Mucosa of rectum (tissue), 2 donors: ENCODE data around the gene DHX8.
"Not testable (repeated sequence)": the region's sequence is repeated elsewhere in the genome, so short reads cannot be mapped to it uniquely, and the experiment has no call there.

Source experiments
- H3K27ac ChIP-seq, 2 donors: one replicate each; pipeline ENCODE4 v1.7.0; 2013; ENCODE audit warnings: inconsistent platforms in 2 of 2, low read depth in 2 of 2, low read length in 2 of 2
- H3K27me3 ChIP-seq, 2 donors: one replicate each; pipeline ENCODE4 v1.7.0; 2013; ENCODE audit warnings: low read length in 2 of 2; ENCODE audit not compliant: control insufficient read depth in 2 of 2, insufficient read depth in 2 of 2
- H3K36me3 ChIP-seq, 2 donors: one replicate each; pipeline ENCODE4 v1.7.0; 2013; ENCODE audit warnings: low read length in 2 of 2; ENCODE audit not compliant: control insufficient read depth in 2 of 2, insufficient read depth in 2 of 2
- H3K4me1 ChIP-seq, 2 donors: one replicate each; pipeline ENCODE4 v1.7.0; 2013; ENCODE audit warnings: low read length in 2 of 2, mild to moderate bottlenecking in 1 of 2; ENCODE audit not compliant: control insufficient read depth in 2 of 2, insufficient read depth in 2 of 2
- H3K4me3 ChIP-seq, 2 donors: one replicate each; pipeline ENCODE4 v1.7.0; 2013; ENCODE audit warnings: low read length in 2 of 2
- H3K9ac ChIP-seq, 2 donors: one replicate each; pipeline ENCODE4 v1.7.0; 2013; ENCODE audit warnings: low read length in 2 of 2, low read depth in 1 of 2, mild to moderate bottlenecking in 1 of 2
- H3K9me3 ChIP-seq, 2 donors: one replicate each; pipeline ENCODE4 v1.7.0; 2013; ENCODE audit warnings: low read length in 2 of 2; ENCODE audit not compliant: control insufficient read depth in 2 of 2
- donor health status: healthy.
- donor health status: Normal muscosa, but diverticular disease.

Gene DHX8

DNA sequence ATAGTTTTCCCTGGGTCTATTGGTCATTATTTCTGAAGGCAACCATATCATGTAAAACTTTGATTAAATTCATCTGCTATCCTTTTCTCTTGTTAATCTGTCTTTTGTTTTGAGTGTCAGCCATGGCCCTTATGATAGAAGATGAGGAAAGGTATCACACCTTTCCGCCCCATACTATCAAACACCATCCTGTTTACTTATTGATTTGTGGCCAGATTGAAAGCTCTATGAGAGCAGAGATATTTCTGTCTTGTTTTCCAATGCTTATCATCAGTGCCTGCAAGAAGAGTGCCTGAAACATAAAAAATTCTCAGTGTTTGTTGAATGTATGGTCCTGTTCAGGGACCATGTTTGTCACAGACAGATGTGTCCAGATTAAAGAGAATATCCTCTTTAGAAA lies 22.6 kb upstream of the DHX8 start:
- Histone ChIP-seq H3K27ac (no peak overlapping the region), H3K9me3 (no peaks in the 10 kb centered on the region), H3K27me3 (no peaks in the 10 kb centered on the region), H3K4me1 (peaks cover 14 to 18% of the 10 kb centered on the region in 2 donors), H3K36me3 (no peaks in the 10 kb centered on the region), H3K4me3 (no peak overlapping the region), H3K9ac (no peak overlapping the region)

DNA sequence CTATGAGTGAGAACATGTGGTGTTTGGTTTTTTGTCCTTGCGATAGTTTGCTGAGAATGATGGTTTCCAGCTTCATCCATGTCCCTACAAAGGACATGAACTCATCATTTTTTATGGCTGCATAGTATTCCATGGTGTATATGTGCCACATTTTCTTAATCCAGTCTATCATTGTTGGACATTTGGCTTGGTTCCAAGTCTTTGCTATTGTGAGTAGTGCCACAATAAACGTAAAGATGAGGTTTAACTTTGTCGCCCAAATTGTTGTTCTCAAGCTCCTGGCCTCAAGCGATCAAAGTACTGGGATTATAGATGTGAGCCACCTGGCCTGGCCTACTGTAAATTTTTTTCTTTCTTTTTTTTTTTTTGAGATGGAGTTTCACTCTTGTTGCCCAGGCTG lies 21.2 kb upstream of the DHX8 start:
- not testable (repeated sequence) for H3K27me3 ChIP-seq, H3K36me3 ChIP-seq, H3K27ac ChIP-seq, H3K9ac ChIP-seq, H3K4me3 ChIP-seq, H3K9me3 ChIP-seq
- H3K4me1 ChIP-seq, result peaks cover 11 to 14% of the 10 kb centered on the region in 2 donors

DNA sequence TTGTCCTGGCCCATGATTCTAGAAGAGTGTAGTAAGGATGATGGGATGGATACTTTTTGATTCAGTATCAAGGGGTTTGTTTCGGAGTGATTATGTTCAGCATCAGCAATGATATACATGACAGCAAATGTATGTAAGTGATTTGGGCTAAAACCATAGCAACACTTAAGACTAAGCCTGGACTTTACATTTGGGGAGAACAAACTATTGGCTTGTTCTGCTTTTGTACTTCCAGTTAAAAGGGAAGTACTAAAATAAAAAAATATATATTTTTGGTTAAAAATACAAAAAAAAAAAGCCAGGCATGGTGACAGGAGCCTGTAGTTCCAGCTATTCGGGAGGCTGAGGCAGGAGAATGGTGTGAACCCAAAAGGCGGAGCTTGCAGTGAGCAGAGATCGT lies 20.5 kb upstream of the DHX8 start:
- Histone ChIP-seq H3K36me3 (no peaks in the 10 kb centered on the region), H3K4me1 (peaks cover 5 to 9% of the 10 kb centered on the region in 2 donors), H3K27ac (no peak overlapping the region), H3K27me3 (no peaks in the 10 kb centered on the region), H3K4me3 (no peak overlapping the region), H3K9me3 (no peaks in the 10 kb centered on the region), H3K9ac (no peak overlapping the region)

DNA sequence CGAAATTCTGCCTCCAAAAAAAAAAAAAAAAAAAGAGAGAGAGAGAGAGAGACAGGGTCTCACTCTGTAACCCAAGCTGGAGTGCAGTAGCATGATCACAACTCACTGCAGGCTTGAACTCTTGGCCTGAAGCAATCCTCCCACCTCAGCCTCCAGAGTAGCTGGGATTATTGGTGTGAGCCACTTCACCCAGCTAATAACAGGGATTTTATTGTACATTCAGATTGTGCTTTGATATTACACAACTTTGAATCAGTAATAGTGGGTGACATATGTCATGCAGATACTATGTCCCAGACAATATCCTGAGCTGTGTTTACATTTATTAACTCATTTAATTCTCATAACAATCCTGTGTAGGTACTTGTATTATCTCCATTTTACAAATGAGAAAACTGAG lies 19.7 kb upstream of the DHX8 start:
- H3K27ac ChIP-seq, result no peak overlapping the region
- no peaks in the 10 kb centered on the region for H3K36me3 ChIP-seq
- H3K4me3 ChIP-seq, result no peak overlapping the region
- H3K9me3 ChIP-seq, result no peaks in the 10 kb centered on the region
- H3K9ac ChIP-seq, result no peak overlapping the region
- H3K4me1 ChIP-seq, result peaks cover 2 to 3% of the 10 kb centered on the region in 2 donors
- no peaks in the 10 kb centered on the region for H3K27me3 ChIP-seq

DNA sequence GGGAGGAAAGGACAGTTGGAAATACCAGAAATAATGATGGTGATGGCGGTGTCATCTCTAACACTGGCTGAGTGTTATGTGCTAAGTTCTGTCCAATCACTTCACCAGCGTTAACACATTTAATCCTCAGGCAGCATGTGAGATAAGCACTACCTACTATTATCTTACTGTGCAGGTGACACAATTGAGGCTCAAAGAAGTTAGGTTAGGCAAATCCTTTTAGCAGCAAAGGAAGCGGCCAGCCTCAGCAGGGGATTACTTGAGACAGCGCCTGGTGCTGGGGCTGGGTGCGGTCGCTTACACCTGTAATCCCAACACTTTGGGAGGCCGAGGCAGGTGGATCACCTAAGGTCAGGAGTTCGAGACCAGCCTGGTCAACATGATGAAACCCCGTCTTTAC lies 18.7 kb upstream of the DHX8 start:
- Histone ChIP-seq H3K27me3 (no peaks in the 10 kb centered on the region), H3K9me3 (no peaks in the 10 kb centered on the region), H3K27ac (no peak overlapping the region), H3K36me3 (no peaks in the 10 kb centered on the region), H3K4me1 (peaks cover 2 to 3% of the 10 kb centered on the region in 2 donors), H3K9ac (no peak overlapping the region), H3K4me3 (no peak overlapping the region)

DNA sequence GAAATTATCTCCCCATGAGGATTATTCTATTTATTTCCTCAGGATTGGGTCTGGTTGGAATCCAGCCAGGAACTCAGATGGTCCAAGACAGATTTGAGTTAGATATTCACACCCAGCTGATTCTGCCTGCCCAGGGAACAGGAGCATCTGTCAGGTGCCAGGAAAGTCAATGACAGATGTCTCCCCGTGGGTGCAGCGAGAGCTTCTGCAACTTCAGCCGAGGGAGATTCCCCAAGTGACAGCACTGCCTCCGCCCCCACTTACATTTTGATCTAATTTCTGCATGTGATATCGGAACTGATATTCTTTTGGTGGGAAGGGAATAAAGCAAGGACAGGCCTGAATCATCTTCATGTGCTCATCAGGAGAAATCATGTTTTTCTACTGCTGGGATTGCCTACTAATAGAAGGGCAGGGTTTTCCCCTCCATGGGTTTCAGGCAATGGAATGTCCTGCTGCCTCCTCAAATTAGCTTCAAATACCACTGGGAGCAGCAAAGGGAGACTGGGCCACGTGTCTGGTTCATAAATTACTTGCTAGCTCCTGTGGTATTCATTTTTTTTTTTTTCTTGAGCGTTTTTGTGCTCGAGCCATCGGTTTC lies 15.7 kb upstream of the DHX8 start:
- no peak overlapping the region for H3K9ac ChIP-seq
- no peak overlapping the region for H3K27ac ChIP-seq
- H3K9me3 ChIP-seq, result no peaks in the 10 kb centered on the region
- no peaks in the 10 kb centered on the region for H3K27me3 ChIP-seq
- H3K4me1 ChIP-seq, result peaks cover 2 to 3% of the 10 kb centered on the region in 2 donors
- no peaks in the 10 kb centered on the region for H3K36me3 ChIP-seq
- H3K4me3 ChIP-seq, result no peak overlapping the region

DNA sequence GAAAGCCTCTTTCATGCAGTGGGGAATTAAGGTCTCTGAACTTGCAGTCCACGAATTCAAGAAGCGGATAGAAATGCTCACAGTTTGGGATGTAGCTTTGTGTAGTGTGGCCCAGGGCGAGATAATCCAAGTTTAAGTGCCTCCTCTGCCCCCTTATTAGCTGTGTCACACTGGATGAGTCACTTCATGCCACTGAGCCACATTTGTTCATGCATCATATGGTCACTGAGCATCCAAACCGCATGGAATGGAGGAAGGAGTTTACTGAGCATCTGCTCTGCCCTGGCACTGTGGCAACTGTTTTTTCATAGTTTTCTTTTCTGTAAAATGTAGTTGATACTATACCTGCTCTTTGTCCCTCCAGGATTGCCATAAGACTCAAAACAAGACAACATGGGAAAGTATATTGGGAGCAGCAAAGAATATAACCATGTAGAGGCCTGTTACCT lies 15.1 kb upstream of the DHX8 start:
- H3K9me3 ChIP-seq, result no peaks in the 10 kb centered on the region
- H3K36me3 ChIP-seq, result no peaks in the 10 kb centered on the region
- H3K27ac ChIP-seq, result no peak overlapping the region
- H3K9ac ChIP-seq, result no peak overlapping the region
- peaks cover 2 to 3% of the 10 kb centered on the region in 2 donors for H3K4me1 ChIP-seq
- no peaks in the 10 kb centered on the region for H3K27me3 ChIP-seq
- no peak overlapping the region for H3K4me3 ChIP-seq

DNA sequence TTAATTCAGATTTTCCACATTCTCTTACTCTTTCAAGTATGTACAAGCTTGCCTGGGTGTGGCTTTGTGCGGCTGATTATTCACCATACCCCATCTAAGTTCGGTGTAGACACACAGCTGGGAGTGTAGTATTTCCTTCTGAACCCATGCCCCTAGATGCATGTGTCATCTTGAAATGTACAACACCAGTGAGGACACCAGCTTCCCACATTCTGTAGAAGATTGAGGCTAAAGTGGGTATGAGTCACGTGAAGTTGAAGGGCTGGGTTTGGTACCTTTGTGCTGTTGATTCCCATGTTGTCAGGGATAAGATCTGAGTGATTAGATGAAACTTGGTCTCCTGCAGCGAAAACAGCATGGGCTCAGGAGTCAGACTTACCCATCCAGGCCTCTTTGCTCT lies 14.6 kb upstream of the DHX8 start:
- no peaks in the 10 kb centered on the region for H3K36me3 ChIP-seq
- peaks cover 2 to 3% of the 10 kb centered on the region in 2 donors for H3K4me1 ChIP-seq
- H3K4me3 ChIP-seq, result no peak overlapping the region
- H3K9ac ChIP-seq, result no peak overlapping the region
- no peaks in the 10 kb centered on the region for H3K9me3 ChIP-seq
- H3K27me3 ChIP-seq, result no peaks in the 10 kb centered on the region
- H3K27ac ChIP-seq, result no peak overlapping the region

DNA sequence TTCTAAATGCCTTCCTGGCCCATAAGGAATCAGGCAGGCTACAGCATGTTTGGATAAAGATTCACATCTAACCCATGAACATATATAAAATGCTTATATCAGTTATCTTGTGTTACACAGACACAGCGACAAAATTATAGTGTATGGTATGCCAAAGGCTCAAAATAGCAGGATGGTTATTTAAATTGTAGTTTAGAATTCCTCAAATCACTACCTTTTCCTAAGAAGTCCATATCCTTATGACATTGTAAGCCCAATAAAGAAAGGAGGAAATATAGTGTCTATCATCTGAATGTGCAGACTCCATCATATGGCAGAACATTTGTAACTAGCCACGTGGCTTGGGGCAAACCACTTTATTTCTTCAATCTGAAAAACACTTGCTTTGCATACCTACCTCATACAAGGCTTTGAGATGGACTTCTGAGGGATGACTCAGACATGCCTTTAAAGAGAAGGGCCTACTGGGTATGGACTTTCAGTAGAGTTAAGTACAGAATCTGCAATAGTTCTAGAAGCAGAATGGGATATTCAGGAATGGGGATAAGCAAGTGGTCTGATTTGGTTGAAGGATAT lies 12.1 kb upstream of the DHX8 start:
- no peak overlapping the region for H3K9ac ChIP-seq
- H3K4me3 ChIP-seq, result no peak overlapping the region
- no peak overlapping the region for H3K27ac ChIP-seq
- H3K4me1 ChIP-seq, result peaks cover 0 to 3% of the 10 kb centered on the region in 2 donors
- H3K9me3 ChIP-seq, result no peaks in the 10 kb centered on the region
- H3K27me3 ChIP-seq, result no peaks in the 10 kb centered on the region
- H3K36me3 ChIP-seq, result no peaks in the 10 kb centered on the region

DNA sequence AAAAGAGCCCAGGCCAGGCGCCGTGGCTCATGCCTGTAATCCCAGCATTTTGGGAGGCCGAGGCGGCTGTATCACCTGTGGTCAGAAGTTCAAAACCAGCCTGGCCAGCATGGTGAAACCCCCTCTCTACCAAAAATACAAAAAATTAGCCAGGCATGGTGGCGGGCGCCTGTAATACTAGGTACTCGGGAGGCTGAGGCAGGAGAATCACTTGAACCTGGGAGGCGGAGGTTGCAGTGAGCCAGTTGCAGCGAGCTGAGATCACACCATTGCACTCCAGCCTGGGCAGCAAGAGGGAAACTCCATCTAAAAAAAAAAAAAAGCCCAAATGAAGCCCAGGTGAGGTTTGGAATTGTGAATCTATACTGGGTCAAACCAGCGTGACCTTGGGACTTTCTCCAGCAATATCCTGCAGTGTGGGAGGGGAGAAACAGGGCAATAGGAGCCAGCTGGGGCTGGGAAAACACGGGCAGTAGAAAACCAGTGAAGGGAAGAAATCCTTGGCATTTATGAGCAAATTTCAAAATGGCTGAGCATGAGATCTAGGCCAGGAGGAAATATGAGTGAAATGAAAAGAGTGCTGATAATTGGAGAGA lies 8.2 kb upstream of the DHX8 start:
- H3K27me3 ChIP-seq, result no peaks in the 10 kb centered on the region
- H3K4me1 ChIP-seq, result no peaks in the 10 kb centered on the region
- no peaks in the 10 kb centered on the region for H3K9me3 ChIP-seq
- H3K36me3 ChIP-seq, result no peaks in the 10 kb centered on the region
- H3K27ac ChIP-seq, result no peak overlapping the region
- H3K4me3 ChIP-seq, result no peak overlapping the region
- no peak overlapping the region for H3K9ac ChIP-seq
